Activated naive CD4-positive, alpha-beta T cell treated with anti-CD3 and anti-CD28 coated beads, Interleukin-2, amount 50 U/mL, for 24 hours (primary cell): ENCODE measurements around the gene C1orf122.
"Not testable (repeated sequence)": the region's sequence is repeated elsewhere in the genome, so short reads cannot be mapped to it uniquely, and the experiment has no call there.

Experiments
- H3K27ac Mint-ChIP-seq: one replicate; pipeline ENCODE4 v1.8.0; 2021; ENCODE audit warnings: mild to moderate bottlenecking, mixed read lengths
- H3K27me3 Mint-ChIP-seq: one replicate; pipeline ENCODE4 v1.8.0; 2021; ENCODE audit warnings: mixed read lengths
- H3K36me3 Mint-ChIP-seq: one replicate; pipeline ENCODE4 v1.8.0; 2021; ENCODE audit warnings: mixed read lengths
- H3K4me1 Mint-ChIP-seq: one replicate; pipeline ENCODE4 v1.8.0; 2021; ENCODE audit warnings: mixed read lengths
- H3K4me3 Mint-ChIP-seq: one replicate; pipeline ENCODE4 v1.8.0; 2021; ENCODE audit warnings: mild to moderate bottlenecking, mixed read lengths
- H3K9me3 Mint-ChIP-seq: one replicate; pipeline ENCODE4 v1.8.0; 2021; ENCODE audit warnings: mixed read lengths

The C1orf122 gene

GRCh38 chr1:37807555-37808368, at the start of gene C1orf122, which contains the start of gene YRDC:
Gene C1orf122, plus strand, starts transcription at chr1:37807790. Its CDS starts 615 bp downstream, at chr1:37808405.
Gene YRDC, minus strand, starts transcription at chr1:37808208. Its CDS starts 28 bp downstream, at chr1:37808180.
- Mint-ChIP-seq H3K9me3 (no peaks in the 10 kb centered on the region), H3K36me3 (peaks cover 12% of the 10 kb centered on the region), H3K27ac (peak within 1 kb of the TSS; percentile 98), H3K4me1 (peaks cover 38% of the 10 kb centered on the region), H3K4me3 (peak within 1 kb of the TSS; percentile 96), H3K27me3 (no peaks in the 10 kb centered on the region)

DNA sequence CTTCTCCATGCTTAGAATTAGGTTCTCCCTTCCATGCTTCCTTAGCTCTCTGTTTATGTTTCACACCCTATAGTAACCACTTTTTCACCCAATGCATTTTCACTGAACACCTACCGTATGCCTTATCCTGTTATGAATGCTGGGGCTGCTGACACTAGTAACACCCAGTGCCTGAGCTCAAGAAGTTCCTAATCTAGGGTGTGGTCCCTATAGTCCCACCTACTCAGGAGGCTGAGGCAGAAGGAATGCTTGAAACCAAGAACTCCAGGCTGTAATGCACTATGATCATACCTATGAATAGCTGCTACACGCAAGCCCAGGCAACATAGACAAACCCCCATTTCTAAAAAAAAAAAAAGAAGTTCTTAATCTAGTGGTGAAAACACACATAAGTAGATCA, 48.1 kb upstream of the C1orf122 start:
- Mint-ChIP-seq H3K27me3 (peaks cover 18% of the 10 kb centered on the region), H3K36me3 (no peaks in the 10 kb centered on the region), H3K27ac (no peak overlapping the region), H3K4me1 (peaks cover 1% of the 10 kb centered on the region), H3K4me3 (no peak overlapping the region), H3K9me3 (no peaks in the 10 kb centered on the region)

GRCh38 chr1:37761416-37762095, 46.0 kb upstream of the C1orf122 start:
- Mint-ChIP-seq H3K36me3 (no peaks in the 10 kb centered on the region), H3K9me3 (no peaks in the 10 kb centered on the region), H3K4me1 (peaks cover 18% of the 10 kb centered on the region), H3K4me3 (no peak overlapping the region), H3K27ac (no peak overlapping the region), H3K27me3 (peaks cover 35% of the 10 kb centered on the region)

GRCh38 chr1:37762516-37762915, 45.1 kb upstream of the C1orf122 start:
- no peak overlapping the region for H3K27ac Mint-ChIP-seq
- H3K9me3 Mint-ChIP-seq: no peaks in the 10 kb centered on the region
- no peaks in the 10 kb centered on the region for H3K36me3 Mint-ChIP-seq
- H3K4me3 Mint-ChIP-seq: no peak overlapping the region
- peaks cover 18% of the 10 kb centered on the region for H3K4me1 Mint-ChIP-seq
- peaks cover 35% of the 10 kb centered on the region for H3K27me3 Mint-ChIP-seq

- Mint-ChIP-seq H3K4me1 (peaks cover 18% of the 10 kb centered on the region), H3K9me3 (no peaks in the 10 kb centered on the region), H3K4me3 (no peak overlapping the region), H3K27me3 (peaks cover 42% of the 10 kb centered on the region), H3K27ac (no peak overlapping the region), H3K36me3 (no peaks in the 10 kb centered on the region)
Observed at GRCh38 chr1:37763791-37764413, 43.7 kb upstream of the C1orf122 start.

DNA sequence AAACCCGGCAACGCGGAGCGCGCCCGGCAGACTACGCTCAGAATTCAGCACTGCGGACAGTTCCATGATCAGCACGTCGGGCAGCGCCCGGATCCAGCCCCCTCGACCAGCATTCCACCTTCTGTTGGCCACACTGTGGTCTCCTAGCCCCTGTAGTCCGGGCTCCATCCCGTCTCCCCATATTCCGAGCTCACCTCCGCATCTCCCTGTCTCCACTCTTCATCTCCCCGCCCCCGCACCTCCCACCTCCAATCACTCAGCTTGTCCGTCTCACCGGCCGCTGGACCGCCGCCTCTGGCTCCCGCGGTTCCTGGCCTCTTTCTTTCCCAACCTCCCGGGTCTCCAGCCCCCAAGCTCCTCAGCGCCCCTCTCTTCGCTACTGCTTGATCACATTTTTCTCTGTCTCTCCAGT, 43.2 kb upstream of the C1orf122 start:
- Mint-ChIP-seq H3K27ac (no peak overlapping the region), H3K9me3 (no peaks in the 10 kb centered on the region), H3K4me1 (peaks cover 18% of the 10 kb centered on the region), H3K36me3 (no peaks in the 10 kb centered on the region), H3K27me3 (peaks cover 46% of the 10 kb centered on the region), H3K4me3 (no peak overlapping the region)

DNA sequence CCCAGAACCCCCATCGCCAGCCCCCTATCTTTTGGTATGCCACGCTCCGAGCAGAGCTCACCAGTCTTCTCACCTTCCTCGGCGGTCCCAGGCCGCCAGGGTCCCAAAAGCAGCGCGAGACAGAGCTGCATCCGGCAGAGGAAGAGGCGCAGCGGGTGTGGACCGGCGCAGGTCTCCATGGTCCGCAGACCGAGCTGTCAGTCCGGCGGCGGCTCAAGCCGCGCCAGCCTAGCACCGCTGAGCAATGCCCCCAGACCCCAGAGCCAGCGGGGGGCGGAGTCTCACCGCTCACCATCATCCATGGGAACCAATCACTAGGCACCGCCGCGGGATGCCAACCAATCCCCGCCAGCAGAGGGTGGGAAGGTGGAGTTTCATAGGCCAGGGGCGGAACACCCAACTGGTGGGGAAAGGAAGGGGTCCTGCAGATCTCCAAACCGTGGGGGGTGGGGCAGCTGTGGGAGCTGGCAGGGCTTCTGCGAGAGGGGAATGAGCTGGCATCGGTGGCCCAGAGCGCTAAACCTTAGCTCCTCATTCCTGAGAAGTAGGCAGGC, 42.6 kb upstream of the C1orf122 start, which contains the start of gene EPHA10:
Gene EPHA10 (minus strand): TSS at position 233 of the 554 bp plus-strand sequence. CDS start 54 bp downstream, at position 179.
- Mint-ChIP-seq H3K27me3 (peaks cover 48% of the 10 kb centered on the region), H3K9me3 (no peaks in the 10 kb centered on the region), H3K27ac (no peak within 1 kb of the TSS), H3K36me3 (no peaks in the 10 kb centered on the region), H3K4me1 (peaks cover 18% of the 10 kb centered on the region), H3K4me3 (peak within 1 kb of the TSS; percentile 57)

DNA sequence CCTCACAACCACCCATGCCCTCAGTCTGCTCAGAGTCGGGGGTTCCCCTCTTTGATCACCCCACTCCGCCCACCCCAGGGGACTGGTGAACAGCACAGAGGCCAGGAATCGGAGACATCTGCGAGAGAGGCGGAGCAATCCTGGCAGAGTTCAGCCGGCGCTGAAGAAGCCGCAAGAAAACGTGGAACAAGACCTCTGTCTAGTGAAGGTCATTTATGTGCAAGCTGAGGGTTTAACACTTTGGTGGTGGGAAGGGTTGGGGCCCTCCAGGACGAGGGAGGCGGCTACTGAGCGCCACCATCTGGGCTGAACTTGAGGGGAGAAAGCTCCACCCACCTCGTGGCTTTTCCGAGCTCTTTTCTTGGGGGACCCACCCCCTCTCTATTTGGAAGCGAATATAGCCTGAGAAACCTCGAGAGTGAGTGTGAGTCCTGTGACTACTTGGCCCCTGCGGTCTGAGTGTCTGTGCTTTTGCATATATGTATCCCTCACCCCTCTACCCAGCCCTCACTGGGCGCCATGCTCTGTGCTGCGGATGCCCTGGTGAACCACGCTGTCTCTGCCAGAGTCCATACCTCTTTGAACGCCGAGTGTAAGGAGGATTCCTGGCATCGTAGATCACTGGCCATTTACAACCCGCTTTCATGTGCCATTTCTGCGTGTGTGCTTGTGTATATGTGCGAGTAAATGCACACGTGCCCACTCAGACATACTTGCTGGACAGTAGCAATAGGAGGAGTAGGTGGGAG, 41.5 kb upstream of the C1orf122 start:
- Mint-ChIP-seq H3K36me3 (no peaks in the 10 kb centered on the region), H3K27me3 (peaks cover 54% of the 10 kb centered on the region), H3K4me1 (peaks cover 18% of the 10 kb centered on the region), H3K9me3 (no peaks in the 10 kb centered on the region), H3K4me3 (peak overlapping the region; percentile 57), H3K27ac (no peak overlapping the region)

DNA sequence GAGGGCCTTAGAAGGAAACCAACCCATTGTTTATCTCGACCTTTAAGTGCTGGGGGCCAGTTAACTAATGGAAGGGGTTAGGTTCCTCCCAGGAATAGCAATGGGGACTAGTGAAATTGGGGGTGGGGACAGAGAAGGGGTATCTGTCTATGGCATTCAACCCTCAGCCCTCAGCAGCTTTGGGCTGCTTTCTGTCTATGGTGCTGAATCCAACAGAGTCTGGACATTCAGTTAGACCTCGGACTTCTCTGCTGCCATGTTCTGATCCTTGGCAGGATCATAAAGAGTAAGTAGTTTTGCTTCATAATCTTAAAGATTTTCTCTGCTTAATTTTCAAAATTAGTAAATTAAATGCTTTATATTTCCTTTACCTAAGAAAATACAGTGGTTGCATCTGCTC, 40.1 kb upstream of the C1orf122 start:
- Mint-ChIP-seq H3K36me3 (no peaks in the 10 kb centered on the region), H3K4me3 (no peak overlapping the region), H3K9me3 (no peaks in the 10 kb centered on the region), H3K27me3 (peaks cover 49% of the 10 kb centered on the region), H3K4me1 (peaks cover 18% of the 10 kb centered on the region), H3K27ac (no peak overlapping the region)

DNA sequence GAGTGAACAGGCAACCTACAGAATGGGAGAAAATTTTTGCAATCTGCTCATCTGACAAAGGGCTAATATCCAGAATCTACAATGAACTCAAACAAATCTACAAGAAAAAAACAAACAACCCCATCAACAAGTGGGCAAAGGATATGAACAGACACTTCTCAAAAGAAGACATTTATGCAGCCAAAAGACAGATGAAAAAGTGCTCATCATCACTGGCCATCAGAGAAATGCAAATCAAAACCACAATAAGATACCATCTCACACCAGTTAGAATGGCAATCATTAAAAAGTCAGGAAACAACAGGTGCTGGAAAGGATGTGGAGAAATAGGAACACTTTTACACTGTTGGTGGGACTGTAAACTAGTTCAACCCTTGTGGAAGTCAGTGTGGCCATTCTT, 36.1 kb upstream of the C1orf122 start:
- not testable (repeated sequence) for H3K9me3 Mint-ChIP-seq, H3K36me3 Mint-ChIP-seq, H3K27ac Mint-ChIP-seq, H3K4me1 Mint-ChIP-seq, H3K4me3 Mint-ChIP-seq
- peaks cover 20% of the 10 kb centered on the region for H3K27me3 Mint-ChIP-seq

DNA sequence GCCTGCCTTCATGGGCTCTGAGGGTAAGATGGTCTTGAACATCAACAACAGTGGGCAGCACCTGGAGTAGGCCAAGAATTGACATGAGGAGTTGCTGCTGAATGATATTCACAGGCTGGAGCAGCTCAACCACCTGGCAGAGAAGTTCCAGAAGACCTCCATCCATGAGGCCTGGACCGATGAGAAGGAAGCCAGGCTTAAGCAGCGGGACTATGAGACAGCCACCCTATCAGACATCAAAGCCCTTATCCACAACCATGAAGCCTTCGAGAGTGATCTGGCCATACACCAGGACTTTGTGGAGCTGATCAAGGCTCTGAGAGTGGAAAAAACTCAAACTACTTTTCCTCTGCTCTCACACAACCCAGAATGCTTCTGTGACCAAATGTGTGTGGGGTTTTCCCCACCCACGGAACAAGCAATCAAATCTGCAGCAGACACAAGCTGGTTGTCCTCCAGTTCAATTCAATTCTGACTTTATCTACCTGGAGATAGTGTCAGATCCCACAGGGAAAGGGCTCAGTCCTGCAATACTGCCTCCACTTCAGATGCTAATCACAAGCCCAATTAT, 30.6 kb upstream of the C1orf122 start:
- peaks cover 8% of the 10 kb centered on the region for H3K4me1 Mint-ChIP-seq
- H3K27me3 Mint-ChIP-seq: peaks cover 1% of the 10 kb centered on the region
- H3K27ac Mint-ChIP-seq: no peak overlapping the region
- no peak overlapping the region for H3K4me3 Mint-ChIP-seq
- H3K9me3 Mint-ChIP-seq: no peaks in the 10 kb centered on the region
- no peaks in the 10 kb centered on the region for H3K36me3 Mint-ChIP-seq

GRCh38 chr1:37778654-37779053, 28.9 kb upstream of the C1orf122 start:
- no peak overlapping the region for H3K27ac Mint-ChIP-seq
- peaks cover 8% of the 10 kb centered on the region for H3K4me1 Mint-ChIP-seq
- H3K9me3 Mint-ChIP-seq: no peaks in the 10 kb centered on the region
- no peaks in the 10 kb centered on the region for H3K27me3 Mint-ChIP-seq
- no peak overlapping the region for H3K4me3 Mint-ChIP-seq
- no peaks in the 10 kb centered on the region for H3K36me3 Mint-ChIP-seq

GRCh38 chr1:37782491-37782890, 25.1 kb upstream of the C1orf122 start:
- H3K27ac Mint-ChIP-seq: no peak overlapping the region
- H3K4me1 Mint-ChIP-seq: peaks cover 2% of the 10 kb centered on the region

GRCh38 chr1:37792943-37793686, 14.5 kb upstream of the C1orf122 start:
- H3K9me3 Mint-ChIP-seq: no peaks in the 10 kb centered on the region
- H3K27me3 Mint-ChIP-seq: peaks cover 15% of the 10 kb centered on the region
- peak overlapping the region; percentile 41 for H3K4me3 Mint-ChIP-seq
- H3K27ac Mint-ChIP-seq: no peak overlapping the region
- H3K36me3 Mint-ChIP-seq: peaks cover 4% of the 10 kb centered on the region
- peaks cover 14% of the 10 kb centered on the region for H3K4me1 Mint-ChIP-seq

More at GRCh38 chr1:37782491-37782890, 25.1 kb upstream of the C1orf122 start:
- Mint-ChIP-seq H3K36me3 (no peaks in the 10 kb centered on the region), H3K4me3 (no peak overlapping the region), H3K27me3 (peaks cover 6% of the 10 kb centered on the region), H3K9me3 (no peaks in the 10 kb centered on the region)
